Fibroblast of mammary gland (primary cell): ENCODE results near the gene EIF4G3.

Experiments
- DNase-seq: peaks from one replicate; pipeline ENCODE4 v3.0.0-alpha.2; 2010; ENCODE audit warnings: low read depth
- H3K4me3 ChIP-seq: 2 replicates; pipeline ENCODE4 v1.5.1; 2011; ENCODE audit warnings: low read depth, mild to moderate bottlenecking, low read length, moderate library complexity; ENCODE audit not compliant: control insufficient read depth
- TF ChIP-seq, protein P1 (sequence below): conservative IDR thresholded peaks from 2 replicates; pipeline ENCODE4 v1.5.1; 2011; ENCODE audit warnings: low read depth, low read length, inconsistent platforms; ENCODE audit not compliant: control insufficient read depth, insufficient read depth

Gene EIF4G3

DNA sequence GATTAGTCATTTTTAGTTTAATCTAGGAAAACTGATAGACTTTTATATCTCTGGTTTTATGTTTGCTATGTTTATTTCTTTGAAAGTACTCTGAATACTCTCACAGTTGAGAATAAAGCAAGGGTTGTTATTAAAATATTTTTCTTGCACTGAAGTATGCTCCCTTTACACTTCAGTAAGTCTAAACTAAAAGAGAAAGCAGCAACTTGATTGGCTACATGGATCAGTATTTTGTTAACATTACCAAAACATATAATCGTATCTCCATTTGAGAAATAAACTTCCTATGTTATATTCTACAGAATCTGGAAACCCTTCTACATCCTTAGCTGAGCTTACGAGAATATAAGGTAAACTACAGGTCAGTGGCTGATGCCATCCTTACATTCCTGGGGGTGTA lies 240.1 kb downstream of the EIF4G3 start:
- DNase-seq = no peak
- TF ChIP-seq, protein P1, sequence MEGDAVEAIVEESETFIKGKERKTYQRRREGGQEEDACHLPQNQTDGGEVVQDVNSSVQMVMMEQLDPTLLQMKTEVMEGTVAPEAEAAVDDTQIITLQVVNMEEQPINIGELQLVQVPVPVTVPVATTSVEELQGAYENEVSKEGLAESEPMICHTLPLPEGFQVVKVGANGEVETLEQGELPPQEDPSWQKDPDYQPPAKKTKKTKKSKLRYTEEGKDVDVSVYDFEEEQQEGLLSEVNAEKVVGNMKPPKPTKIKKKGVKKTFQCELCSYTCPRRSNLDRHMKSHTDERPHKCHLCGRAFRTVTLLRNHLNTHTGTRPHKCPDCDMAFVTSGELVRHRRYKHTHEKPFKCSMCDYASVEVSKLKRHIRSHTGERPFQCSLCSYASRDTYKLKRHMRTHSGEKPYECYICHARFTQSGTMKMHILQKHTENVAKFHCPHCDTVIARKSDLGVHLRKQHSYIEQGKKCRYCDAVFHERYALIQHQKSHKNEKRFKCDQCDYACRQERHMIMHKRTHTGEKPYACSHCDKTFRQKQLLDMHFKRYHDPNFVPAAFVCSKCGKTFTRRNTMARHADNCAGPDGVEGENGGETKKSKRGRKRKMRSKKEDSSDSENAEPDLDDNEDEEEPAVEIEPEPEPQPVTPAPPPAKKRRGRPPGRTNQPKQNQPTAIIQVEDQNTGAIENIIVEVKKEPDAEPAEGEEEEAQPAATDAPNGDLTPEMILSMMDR = no peak
- H3K4me3 ChIP-seq = no peak overlapping the region

DNA sequence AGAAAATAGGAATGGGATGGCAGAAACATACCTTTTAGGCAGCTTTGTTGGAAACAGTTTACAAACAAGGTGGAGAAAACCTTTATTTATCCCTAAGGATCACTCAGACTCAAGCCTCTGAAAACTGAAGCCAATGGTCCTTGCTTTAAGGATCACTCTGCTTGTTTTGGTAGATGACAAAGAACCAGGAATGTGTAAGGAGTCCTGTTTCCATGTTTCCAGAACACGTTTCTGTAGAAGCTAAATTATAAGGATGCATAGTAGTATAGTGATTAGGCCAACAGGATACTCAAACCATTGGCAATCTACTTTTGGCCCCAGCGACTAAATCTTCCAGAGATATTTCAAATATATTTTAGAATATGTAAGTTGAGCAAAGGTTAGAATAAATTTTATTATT lies 240.5 kb downstream of the EIF4G3 start:
- TF ChIP-seq, protein P1 = no peak

DNA sequence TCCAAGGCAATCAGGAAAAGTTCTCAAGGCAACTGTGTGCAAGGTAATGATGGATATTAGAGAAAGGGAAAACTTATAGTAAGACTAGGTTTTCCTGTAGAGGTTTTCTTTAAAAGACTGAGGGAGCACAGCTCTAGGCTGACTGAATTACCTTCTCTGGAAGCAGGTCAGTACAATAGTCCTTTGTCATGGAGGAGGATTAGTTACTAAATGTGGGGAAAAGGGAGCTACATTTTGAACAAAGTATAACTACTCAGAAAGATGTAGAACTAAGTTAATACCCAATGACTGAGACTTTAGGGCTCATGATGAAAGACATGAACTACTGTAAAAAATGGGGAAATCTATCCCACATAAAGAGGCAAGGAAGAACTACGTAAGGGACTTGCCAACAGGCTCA lies 241.0 kb downstream of the EIF4G3 start:
- H3K4me3 ChIP-seq = no peak overlapping the region
- TF ChIP-seq, protein P1 = no peak
- no peak for DNase-seq

More for the DNA sequence above, 240.5 kb downstream of the EIF4G3 start:
- DNase-seq = no peak
- no peak overlapping the region for H3K4me3 ChIP-seq

DNA sequence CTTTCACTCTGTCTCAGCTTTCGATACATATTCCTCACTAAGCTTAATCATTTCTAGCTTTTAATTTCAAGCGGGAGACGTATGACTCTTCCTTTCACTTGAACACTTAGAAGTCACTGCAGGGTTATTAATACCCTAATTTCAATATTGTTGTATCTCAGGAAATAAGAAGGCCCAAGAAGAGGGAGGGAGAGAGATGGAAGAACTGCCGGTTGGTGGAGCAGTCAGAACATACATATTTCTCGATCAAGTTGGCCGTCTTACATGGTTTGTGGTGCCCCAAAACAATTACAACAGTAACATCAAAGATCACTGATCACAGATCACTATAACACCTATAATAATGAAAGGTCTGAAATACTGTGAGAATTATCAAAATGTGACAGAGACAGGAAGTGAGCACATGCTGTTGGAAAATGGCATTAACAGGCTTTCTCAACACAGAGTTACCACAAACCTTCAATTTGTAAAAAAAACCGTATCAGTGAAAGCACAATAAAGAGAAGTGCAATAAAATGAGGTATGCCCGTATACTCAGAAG lies 244.2 kb downstream of the EIF4G3 start:
- DNase-seq = no peak
- TF ChIP-seq, protein P1 = no peak
- H3K4me3 ChIP-seq = no peak overlapping the region

DNA sequence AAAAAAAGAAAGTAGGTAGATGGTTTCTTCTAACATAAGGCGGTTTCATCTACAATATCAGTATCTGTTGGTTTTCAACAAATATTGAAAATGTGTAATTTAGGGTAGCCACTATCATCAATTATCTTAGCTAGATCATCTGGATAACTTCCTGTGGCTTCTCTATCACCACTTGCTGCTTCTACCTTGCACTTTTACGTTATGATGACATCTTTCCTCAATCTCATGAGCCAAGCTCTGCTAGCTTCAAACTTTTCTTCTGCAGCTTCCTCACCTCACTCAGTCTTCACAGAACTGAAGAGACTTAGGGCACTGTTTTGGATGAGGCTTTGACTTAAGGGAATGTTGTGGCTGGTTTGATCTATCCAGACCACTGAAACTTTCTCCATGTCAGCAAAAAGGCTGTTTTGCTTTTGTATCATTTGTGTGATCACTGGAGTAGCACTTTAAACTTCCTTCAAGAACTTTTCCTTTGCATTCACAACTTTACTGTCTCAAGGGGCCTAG lies 244.7 kb downstream of the EIF4G3 start:
- TF ChIP-seq, protein P1 = no peak
- no peak overlapping the region for H3K4me3 ChIP-seq
- DNase-seq = no peak

DNA sequence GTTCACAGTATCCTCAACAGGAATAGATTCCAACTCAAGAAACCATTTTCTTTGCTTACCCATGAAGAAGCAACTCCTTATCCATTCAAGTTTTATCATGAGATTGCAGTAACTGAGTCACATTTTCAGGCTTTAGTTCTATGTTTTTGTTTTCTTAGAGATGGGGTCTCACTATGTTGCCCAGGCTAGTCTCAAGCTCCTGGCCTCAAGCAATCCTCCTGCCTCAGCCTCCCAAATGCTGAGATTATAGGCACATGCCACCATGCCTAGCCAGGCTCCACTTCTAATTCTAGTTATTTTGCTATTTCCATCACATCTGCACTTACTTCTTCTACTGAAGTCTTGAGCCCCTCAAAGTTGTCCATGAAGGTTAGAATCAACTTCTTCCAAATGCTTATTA lies 246.3 kb downstream of the EIF4G3 start:
- DNase-seq = no peak
- H3K4me3 ChIP-seq = no peak overlapping the region
- TF ChIP-seq, protein P1 = no peak

DNA sequence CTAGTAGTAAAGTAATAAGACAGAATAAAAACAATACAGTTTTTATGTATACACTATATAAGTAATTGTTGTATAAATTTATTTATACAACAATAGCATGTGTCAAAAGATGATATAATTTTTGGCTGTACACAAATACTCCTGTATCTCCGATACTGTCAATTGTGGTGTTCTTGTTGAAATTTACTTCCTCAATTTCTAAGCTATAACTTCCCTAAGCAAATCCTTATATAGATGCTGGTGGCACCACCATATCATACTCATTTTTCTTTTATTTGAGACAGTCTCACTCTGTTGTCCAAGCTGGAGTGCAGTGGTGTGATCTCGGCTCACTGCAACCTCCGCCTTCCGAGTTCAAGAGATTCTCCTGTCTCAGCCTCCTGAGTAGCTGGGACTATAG lies 248.6 kb downstream of the EIF4G3 start:
- H3K4me3 ChIP-seq = no peak overlapping the region
- DNase-seq = no peak
- TF ChIP-seq, protein P1 = no peak
